ENCODE data around the gene BRF1. TPM values are rescaled to one million over a fixed set of nuclear protein-coding genes. Genes with fewer than 3 reads are reported as not detected.
A peak's percentile ranks its signal among the peaks of the same experiment; 100 is the strongest.

BRF1 gene
- polyA plus RNA-seq, 1 donor, result 29.7 TPM

DNA sequence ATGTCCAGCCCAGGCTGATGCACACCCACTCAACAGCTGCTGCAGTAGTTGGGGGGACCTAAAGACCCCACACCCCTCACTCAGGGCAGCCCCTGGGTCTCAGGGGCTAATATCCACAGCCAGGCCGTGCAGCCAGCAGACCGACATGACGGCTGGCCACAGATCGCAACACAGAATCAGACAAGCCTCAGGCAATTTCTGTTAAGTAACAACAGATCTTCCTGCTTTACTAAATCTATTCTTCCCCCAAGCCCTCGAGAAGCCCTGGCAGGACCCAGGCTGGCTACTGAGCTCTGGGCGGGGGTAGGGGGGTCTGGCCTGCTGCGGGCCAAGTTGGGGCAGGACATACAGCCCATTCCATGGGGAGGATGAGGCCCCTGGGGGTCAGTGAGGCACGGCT is 91.7 kb downstream of the BRF1 start:
- no peak for DNase-seq

- no peak for DNase-seq
Measured at GRCh38 chr14:105208738-105209075, 92.1 kb downstream of the BRF1 start.

GRCh38 chr14:105207996-105208737 is 92.6 kb downstream of the BRF1 start:
- no peak for DNase-seq

DNA sequence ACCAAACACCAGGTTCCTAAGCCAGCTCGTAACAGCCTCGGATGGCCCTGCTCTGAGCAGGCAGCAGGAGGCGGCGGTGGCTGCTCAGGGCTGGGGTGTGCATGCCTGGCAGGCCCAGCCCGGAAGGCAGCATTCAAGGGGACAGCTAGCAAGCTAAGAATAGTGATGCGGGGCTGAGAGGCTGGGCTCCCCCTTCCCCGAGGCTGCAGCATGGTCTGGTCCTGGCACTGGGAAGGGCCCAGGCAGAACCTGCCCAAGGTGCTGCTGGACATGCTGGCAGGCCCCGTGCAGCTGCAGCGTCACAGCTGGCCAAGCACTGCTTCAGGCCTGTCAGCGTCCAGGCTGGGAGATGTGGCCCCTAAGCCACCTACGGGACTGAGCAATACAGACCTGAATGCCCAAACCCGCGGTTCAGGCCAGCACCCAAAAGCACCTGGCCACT is 93.3 kb downstream of the BRF1 start:
- DNase-seq, result no peak

DNA sequence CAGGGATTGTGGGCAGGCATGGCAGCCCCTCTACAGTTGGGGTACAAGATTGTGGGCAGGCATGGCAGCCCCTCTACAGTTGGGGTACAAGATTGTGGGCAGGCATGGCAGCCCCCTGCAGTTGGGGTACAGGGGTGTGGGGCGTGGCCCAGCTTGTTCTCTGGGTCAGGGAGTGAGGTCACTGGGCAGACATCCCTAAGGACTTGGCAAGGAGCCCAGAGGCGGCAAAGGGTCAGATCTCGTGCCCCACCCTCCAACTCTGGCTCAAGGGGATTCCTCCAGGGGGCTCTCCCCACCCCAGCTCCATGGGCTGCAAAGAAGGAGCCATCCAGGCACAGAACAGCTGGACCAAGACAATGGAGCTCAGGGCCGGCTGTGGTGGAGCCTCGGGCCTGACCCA is 93.9 kb downstream of the BRF1 start:
- no peak for DNase-seq

GRCh38 chr14:105205673-105206208 is 95.1 kb downstream of the BRF1 start:
- DNase-seq, result no peak

- no peak for DNase-seq
Measured at GRCh38 chr14:105204931-105205672, 95.7 kb downstream of the BRF1 start.

DNA sequence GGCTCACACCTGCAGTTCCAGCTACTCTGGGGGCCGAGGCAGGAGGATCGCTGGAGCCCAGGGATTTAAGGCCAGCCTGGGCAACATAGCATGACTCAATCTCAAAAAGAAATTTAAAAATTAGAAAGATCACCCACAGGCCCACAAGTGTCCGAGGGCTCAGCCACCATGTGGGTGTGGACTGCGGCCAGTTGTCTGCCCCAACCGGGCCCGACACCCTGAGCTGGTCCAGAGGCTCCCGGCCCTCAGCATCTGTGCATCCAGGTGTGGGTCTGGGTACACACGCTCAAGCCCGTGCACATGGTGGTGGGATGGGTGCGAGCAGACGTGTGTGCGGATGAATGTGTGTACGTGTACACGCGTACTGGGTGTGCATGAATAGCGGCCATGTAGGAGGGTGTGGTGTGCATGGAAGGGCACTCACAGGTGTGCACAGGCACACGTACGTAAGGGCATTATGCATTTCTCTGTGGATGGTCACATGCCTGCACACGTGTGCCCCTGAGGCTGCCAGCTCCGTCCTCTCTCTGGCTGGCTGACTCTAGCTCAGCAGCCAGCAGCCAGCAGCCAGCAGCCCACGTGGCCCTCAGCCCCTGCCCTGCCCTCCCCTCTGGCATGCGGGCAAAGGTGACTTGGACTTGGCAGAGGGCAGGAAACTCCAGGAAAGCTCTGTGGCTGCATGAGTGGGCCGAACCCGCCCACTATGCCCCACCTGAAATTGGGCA is 96.4 kb downstream of the BRF1 start:
- no peak for DNase-seq

DNA sequence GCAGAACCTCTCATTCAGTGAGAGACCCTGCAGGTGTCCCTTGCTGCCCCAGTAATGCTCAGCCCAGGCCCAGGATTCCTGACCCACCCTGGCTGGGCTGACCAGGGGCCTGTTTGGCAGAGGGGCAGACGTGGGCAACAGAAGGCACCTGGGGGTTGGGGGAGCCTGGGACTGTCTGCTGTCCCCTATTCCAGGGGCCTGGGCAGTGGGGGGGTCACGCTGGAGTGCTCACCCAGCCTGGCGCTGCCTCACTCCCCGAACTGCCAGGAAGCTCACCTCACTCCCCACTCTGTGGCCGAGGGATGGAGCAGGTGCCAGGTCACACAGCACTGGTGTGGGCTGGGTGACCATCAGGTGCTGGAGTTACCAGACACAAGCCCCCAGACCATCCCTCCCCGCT is 97.1 kb downstream of the BRF1 start:
- DNase-seq, result no peak

DNA sequence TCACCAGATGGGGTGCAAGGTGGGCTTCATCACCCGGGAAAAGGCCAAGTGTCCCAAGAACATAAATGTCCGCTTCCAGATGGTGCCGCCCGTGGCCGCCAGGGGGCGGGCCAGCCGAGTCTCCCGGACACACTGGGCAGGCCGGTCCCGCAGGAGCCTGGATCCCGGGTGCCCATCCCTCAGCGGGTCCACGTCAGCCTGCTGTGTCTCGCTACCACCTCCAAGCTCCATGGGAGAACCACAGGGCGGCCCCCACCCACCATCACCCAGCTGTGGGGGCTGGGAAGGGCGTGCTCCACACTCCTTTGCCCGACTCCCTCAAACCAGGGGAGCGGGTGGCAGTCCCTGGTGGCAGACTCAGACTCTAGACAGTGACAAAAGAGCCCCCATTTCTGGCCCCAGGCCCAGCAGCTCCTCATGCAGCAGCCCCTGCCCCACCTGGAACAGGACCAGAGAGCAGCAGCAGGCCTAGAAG is 97.7 kb downstream of the BRF1 start:
- peak; percentile 55 for DNase-seq

DNA sequence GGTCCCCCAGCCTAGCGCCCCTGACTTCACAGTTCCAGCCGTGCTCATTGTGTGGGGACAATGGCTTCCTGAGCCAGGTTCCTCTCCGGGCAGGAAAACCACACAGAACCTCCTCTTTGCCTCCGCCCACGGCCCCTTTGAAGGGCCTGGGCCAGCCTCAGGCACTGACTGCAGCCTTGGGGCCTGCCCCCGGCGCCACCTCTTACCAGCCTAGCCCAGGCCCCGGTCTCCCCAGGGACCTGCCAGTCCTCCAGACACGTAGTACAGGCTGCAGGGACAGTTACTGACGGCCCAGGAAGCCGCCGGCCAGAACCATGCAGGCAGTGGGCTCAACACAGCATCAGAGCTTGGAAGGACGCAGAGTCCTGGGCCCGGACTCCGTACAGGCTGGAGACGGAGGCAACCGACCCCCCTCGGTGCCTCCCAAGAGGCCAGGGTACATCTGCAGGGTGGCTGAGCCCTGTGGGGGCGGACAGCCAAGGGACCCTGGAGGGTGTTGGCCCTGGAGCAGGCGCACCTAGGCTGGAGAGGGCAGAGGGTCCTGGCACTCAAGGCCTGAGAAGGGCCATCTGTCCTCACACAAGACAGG is 98.8 kb downstream of the BRF1 start:
- DNase-seq, result no peak

GRCh38 chr14:105201156-105201924 is 99.5 kb downstream of the BRF1 start:
- no peak for DNase-seq

GRCh38 chr14:105200641-105201040 is 100.2 kb downstream of the BRF1 start:
- DNase-seq, result no peak

GRCh38 chr14:105200074-105200473 is 100.7 kb downstream of the BRF1 start:
- DNase-seq, result no peak

GRCh38 chr14:105199093-105199492 is 101.7 kb downstream of the BRF1 start:
- DNase-seq, result no peak

DNA sequence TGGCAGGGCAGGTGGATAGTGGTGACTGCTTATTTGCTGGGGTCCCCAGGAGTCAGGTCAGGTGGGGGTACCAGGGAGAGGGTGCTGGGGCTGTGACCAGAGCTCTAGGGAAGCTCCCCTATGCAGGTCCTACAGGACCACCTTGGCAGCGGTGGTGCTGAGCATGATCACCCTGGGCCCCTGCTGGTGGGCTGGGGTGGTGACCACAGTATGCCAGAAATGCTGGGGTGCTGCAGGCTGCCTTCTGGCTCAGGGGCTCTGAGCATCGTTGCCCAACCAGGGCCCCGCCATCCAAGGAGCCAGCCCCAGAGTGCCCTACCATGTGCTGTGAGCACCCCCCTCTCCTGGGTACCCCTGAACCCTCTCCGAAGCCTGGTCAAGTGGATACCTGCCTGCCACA is 102.2 kb downstream of the BRF1 start:
- DNase-seq, result no peak

GRCh38 chr14:105197211-105197641 is 103.6 kb downstream of the BRF1 start:
- DNase-seq, result peak; percentile 85

- no peak for DNase-seq
Measured at GRCh38 chr14:105196265-105196960, 104.4 kb downstream of the BRF1 start.

DNA sequence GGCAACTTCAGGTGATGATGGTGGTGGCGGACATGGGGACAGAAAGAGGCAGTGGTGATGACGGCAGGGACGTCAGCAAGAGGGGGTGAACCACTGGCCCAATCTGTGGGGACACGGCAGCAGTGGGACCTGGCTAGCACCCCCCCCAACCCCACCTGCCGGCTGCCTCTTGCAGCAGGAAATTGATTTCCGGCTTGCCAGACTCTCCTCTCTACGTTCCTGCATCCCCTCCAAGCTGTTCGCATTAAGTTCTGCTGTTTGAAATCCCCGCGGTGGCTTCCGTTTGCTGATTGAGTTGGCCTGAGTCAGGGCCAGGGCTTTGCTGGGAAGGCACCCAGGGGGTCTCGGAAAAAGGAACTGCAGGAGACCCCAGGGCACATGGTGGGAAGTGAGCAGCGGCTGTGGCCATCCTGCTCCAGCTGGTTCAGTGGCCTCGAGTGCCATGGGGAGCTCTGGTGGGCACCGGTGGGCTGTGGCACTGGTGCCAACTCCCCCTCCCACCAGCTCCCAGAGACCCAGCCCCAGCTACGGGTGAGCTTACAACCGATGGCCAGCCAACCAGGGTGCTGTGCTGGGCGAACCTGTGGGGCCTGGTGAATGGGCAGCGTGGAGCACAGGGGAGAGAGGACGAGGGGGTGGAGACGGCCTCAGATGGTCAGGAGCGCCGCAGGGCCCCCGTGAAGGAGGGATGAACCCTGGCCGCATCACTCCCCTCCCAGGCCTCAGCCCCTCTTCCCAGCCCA is 105.1 kb downstream of the BRF1 start:
- no peak for DNase-seq

GRCh38 chr14:105195051-105195450 is 105.8 kb downstream of the BRF1 start:
- no peak for DNase-seq

Measured in hindlimb muscle (tissue), 1 donor.